Measurements from ENCODE around the gene RAET1G. TPM values are rescaled to one million over a fixed set of nuclear protein-coding genes. Genes with fewer than 3 reads are reported as not detected.

The RAET1G gene
- polyA plus RNA-seq, 1 experiment, result 3.0 TPM

GRCh38 chr6:149888093-149888492 is 34.8 kb downstream of the RAET1G start:
- CTCF ChIA-PET, result no interaction called here
- no peaks in the 10 kb centered on the region for H3K9me3 ChIP-seq (ENCODE audit: control insufficient read depth, insufficient read depth, low read length)
- H3K27ac ChIP-seq (ENCODE audit: low read depth, low read length), result no peak overlapping the region
- no peak for DNase-seq (ENCODE audit: low read depth, low spot score)
- POLR2A ChIA-PET, result no interaction called here
- no peaks in the 10 kb centered on the region for H3K27me3 ChIP-seq (ENCODE audit: control insufficient read depth, insufficient read depth, low read length)
- no peak overlapping the region for H3K4me3 ChIP-seq (ENCODE audit: low read depth, low read length)
- no peak for TF ChIP-seq CTCF (IDR thresholded peaks at IDR 0.05; ENCODE audit: low read depth, low read length)

GRCh38 chr6:149887343-149887742 is 35.6 kb downstream of the RAET1G start:
- POLR2A ChIA-PET, result no interaction called here
- H3K9me3 ChIP-seq (ENCODE audit: control insufficient read depth, insufficient read depth, low read length), result no peaks in the 10 kb centered on the region
- no peak for TF ChIP-seq CTCF (IDR thresholded peaks at IDR 0.05; ENCODE audit: low read depth, low read length)
- no peak overlapping the region for H3K27ac ChIP-seq (ENCODE audit: low read depth, low read length)
- no peak overlapping the region for H3K4me3 ChIP-seq (ENCODE audit: low read depth, low read length)
- no peak for DNase-seq (ENCODE audit: low read depth, low spot score)
- CTCF ChIA-PET, result no interaction called here
- no peaks in the 10 kb centered on the region for H3K27me3 ChIP-seq (ENCODE audit: control insufficient read depth, insufficient read depth, low read length)

GRCh38 chr6:149885888-149886287 is 37.0 kb downstream of the RAET1G start:
- no peak for DNase-seq (ENCODE audit: low read depth, low spot score)
- TF ChIP-seq CTCF (IDR thresholded peaks at IDR 0.05; ENCODE audit: low read depth, low read length), result no peak
- Histone ChIP-seq H3K4me3 (ENCODE audit: low read depth, low read length) (no peak overlapping the region), H3K27ac (ENCODE audit: low read depth, low read length) (no peak overlapping the region), H3K9me3 (ENCODE audit: control insufficient read depth, insufficient read depth, low read length) (no peaks in the 10 kb centered on the region), H3K27me3 (ENCODE audit: control insufficient read depth, insufficient read depth, low read length) (peaks cover 2% of the 10 kb centered on the region)
- POLR2A ChIA-PET, result no interaction called here
- CTCF ChIA-PET, result interaction anchor here (1.7 kb wide), 1 partner anchor 21 kb away, joined by 4 read pairs; no protein-coding TSS in a partner anchor

GRCh38 chr6:149884617-149885016 is 38.3 kb downstream of the RAET1G start:
- ChIA-PET POLR2A (no interaction called here), CTCF (no interaction called here)
- peaks cover 11% of the 10 kb centered on the region for H3K27me3 ChIP-seq (ENCODE audit: control insufficient read depth, insufficient read depth, low read length)
- no peak for DNase-seq (ENCODE audit: low read depth, low spot score)
- H3K4me3 ChIP-seq (ENCODE audit: low read depth, low read length), result no peak overlapping the region
- TF ChIP-seq CTCF (IDR thresholded peaks at IDR 0.05; ENCODE audit: low read depth, low read length), result no peak
- no peak overlapping the region for H3K27ac ChIP-seq (ENCODE audit: low read depth, low read length)
- no peaks in the 10 kb centered on the region for H3K9me3 ChIP-seq (ENCODE audit: control insufficient read depth, insufficient read depth, low read length)

GRCh38 chr6:149884215-149884614 is 38.7 kb downstream of the RAET1G start:
- CTCF ChIA-PET, result no interaction called here
- Histone ChIP-seq H3K27ac (ENCODE audit: low read depth, low read length) (no peak overlapping the region), H3K4me3 (ENCODE audit: low read depth, low read length) (no peak overlapping the region), H3K9me3 (ENCODE audit: control insufficient read depth, insufficient read depth, low read length) (no peaks in the 10 kb centered on the region), H3K27me3 (ENCODE audit: control insufficient read depth, insufficient read depth, low read length) (peaks cover 11% of the 10 kb centered on the region)
- POLR2A ChIA-PET, result no interaction called here
- no peak for DNase-seq (ENCODE audit: low read depth, low spot score)
- no peak for TF ChIP-seq CTCF (IDR thresholded peaks at IDR 0.05; ENCODE audit: low read depth, low read length)
